Testis (tissue), 2 donors: ENCODE measurements around the gene B4GALT1.

ENCODE experiments used
- CTCF ChIP-seq, 3 experiments: fragments of 450-650 bp in 2 of 3; fragments of 200-600 bp in 1 of 3; sonication (generic) in 1 of 3; IDR thresholded peaks; one replicate each; pipeline ENCODE4 v1.5.1; 2016 to 2019; ENCODE audit warnings: antibody characterized with exemption in 3 of 3, mild to moderate bottlenecking in 2 of 3, moderate library complexity in 1 of 3
- POLR2A ChIP-seq: fragments of 450-650 bp; IDR thresholded peaks from one replicate; pipeline ENCODE4 v1.6.1; 2017; ENCODE audit warnings: antibody characterized with exemption, mild to moderate bottlenecking, moderate library complexity

- no peak for TF ChIP-seq CTCF (IDR thresholded peaks at IDR 0.05)
- no peak for TF ChIP-seq POLR2A
Observed at GRCh38 chr9:33175649-33176325, 8.7 kb upstream of the B4GALT1 start.
